ENCODE results near the gene TXNL4A. TPM values are rescaled to one million over a fixed set of nuclear protein-coding genes. Genes with fewer than 3 reads are reported as not detected.

The TXNL4A gene
- total RNA-seq, 1 experiment from 2014 or later: 75.9 TPM

DNA sequence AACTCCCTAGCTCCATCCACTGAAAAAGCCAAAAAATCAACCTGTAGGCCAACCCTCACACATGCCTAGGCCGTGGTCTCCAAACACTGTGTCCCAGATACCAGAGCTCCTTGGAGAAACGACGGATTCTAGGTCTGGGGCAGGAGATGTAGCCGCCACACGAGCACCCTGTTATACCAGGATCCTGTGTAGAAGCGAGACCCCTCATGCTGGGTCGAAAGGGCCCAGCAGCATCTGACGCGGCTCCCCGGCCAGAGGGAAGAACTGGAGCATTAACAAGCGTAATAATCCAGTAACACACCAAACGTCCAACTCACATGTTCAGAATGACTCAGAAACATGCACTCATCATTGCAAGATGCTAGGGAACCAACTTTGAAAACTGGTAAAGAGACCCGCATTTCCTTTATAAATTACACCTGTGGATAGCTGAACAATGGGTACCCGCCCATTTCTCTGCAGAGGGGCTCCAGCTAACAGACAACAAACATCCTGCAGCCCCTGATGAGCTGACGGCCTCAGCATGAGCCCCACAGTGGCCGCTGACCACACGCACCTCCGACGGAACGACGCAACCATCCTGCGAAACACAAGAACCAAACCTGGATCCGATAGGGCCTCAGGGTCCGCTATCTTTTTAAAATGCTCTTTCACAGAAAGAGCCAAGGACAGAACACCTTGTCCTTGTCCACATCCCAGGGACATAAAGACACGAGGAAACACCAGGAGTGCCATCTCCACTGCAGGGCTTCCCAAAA, 51.1 kb downstream of the TXNL4A start:
- no TSS peak for BruUV-seq (replicated peaks)
- no peak overlapping the region for H3K4me3 Mint-ChIP-seq (ENCODE audit: low read depth, unreplicated experiment)
- intact Hi-C loops (cut with micrococcal nuclease; ENCODE audit: unreplicated experiment): no loop called here
- H3K27me3 Mint-ChIP-seq (ENCODE audit: unreplicated experiment): no peaks in the 10 kb centered on the region
- no peak for TF ChIP-seq CTCF (IDR thresholded peaks at IDR 0.05; ENCODE audit: unreplicated experiment)
- no peak for DNase-seq
- no peaks in the 10 kb centered on the region for H3K4me1 Mint-ChIP-seq (ENCODE audit: low read depth, unreplicated experiment)
- H3K9me3 Mint-ChIP-seq (ENCODE audit: low read depth, unreplicated experiment): peaks cover 5% of the 10 kb centered on the region
- no peak overlapping the region for H3K27ac Mint-ChIP-seq (ENCODE audit: unreplicated experiment)
- CTCF ChIA-PET: no interaction called here
- H3K36me3 Mint-ChIP-seq (ENCODE audit: insufficient read depth, unreplicated experiment): peaks cover 11% of the 10 kb centered on the region

DNA sequence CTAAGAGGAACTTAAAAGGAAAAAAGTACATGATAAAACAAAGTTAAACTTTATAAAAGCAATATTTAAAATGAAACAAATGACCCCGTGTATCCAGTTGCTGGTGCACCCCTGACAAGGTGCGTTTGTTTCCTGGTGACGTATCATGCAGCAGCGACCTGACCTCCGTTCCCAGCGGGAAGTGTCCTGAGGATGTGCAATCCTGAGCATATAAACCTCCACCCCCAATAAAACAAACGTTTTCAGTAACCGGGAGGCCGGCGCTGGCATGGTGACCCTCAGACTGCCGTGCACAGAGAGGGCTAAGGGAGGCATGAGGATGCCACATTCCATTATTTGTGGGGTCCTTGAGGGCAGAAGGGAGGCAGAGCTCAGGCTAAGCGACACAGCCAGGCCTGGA, 51.7 kb downstream of the TXNL4A start:
- Mint-ChIP-seq H3K4me3 (ENCODE audit: low read depth, unreplicated experiment) (no peak overlapping the region), H3K27me3 (ENCODE audit: unreplicated experiment) (no peaks in the 10 kb centered on the region), H3K9me3 (ENCODE audit: low read depth, unreplicated experiment) (peaks cover 8% of the 10 kb centered on the region), H3K27ac (ENCODE audit: unreplicated experiment) (no peak overlapping the region), H3K4me1 (ENCODE audit: low read depth, unreplicated experiment) (no peaks in the 10 kb centered on the region), H3K36me3 (ENCODE audit: insufficient read depth, unreplicated experiment) (peaks cover 11% of the 10 kb centered on the region)
- BruUV-seq (replicated peaks): no TSS peak
- DNase-seq: no peak
- CTCF ChIA-PET: no interaction called here
- intact Hi-C loops (cut with micrococcal nuclease; ENCODE audit: unreplicated experiment): no loop called here
- TF ChIP-seq CTCF (IDR thresholded peaks at IDR 0.05; ENCODE audit: unreplicated experiment): no peak

DNA sequence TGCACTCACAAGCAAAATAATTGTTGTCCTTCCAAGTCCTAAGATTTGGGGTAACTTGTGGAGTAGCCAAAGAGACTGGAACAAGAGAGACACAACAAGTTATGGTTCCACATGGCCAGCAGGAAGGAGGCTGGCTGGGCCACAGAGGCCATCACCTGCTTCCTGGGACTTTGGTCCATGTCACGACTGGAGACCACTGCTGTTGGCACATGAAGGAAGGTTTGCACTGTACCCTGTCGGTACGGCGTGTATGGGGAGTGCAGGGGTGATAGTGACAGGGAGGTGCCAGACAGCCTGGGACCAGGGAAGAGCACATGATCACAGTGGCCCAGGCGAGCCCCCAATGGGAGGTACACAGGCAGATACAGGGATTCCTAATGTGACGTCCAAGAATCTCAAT, 52.4 kb downstream of the TXNL4A start:
- no peak overlapping the region for H3K4me3 Mint-ChIP-seq (ENCODE audit: low read depth, unreplicated experiment)
- peaks cover 12% of the 10 kb centered on the region for H3K9me3 Mint-ChIP-seq (ENCODE audit: low read depth, unreplicated experiment)
- H3K4me1 Mint-ChIP-seq (ENCODE audit: low read depth, unreplicated experiment): no peaks in the 10 kb centered on the region
- no peak for DNase-seq
- CTCF ChIA-PET: no interaction called here
- H3K27ac Mint-ChIP-seq (ENCODE audit: unreplicated experiment): no peak overlapping the region
- peaks cover 11% of the 10 kb centered on the region for H3K36me3 Mint-ChIP-seq (ENCODE audit: insufficient read depth, unreplicated experiment)
- BruUV-seq (replicated peaks): no TSS peak
- no peak for TF ChIP-seq CTCF (IDR thresholded peaks at IDR 0.05; ENCODE audit: unreplicated experiment)
- no peaks in the 10 kb centered on the region for H3K27me3 Mint-ChIP-seq (ENCODE audit: unreplicated experiment)
- intact Hi-C loops (cut with micrococcal nuclease; ENCODE audit: unreplicated experiment): no loop called here

DNA sequence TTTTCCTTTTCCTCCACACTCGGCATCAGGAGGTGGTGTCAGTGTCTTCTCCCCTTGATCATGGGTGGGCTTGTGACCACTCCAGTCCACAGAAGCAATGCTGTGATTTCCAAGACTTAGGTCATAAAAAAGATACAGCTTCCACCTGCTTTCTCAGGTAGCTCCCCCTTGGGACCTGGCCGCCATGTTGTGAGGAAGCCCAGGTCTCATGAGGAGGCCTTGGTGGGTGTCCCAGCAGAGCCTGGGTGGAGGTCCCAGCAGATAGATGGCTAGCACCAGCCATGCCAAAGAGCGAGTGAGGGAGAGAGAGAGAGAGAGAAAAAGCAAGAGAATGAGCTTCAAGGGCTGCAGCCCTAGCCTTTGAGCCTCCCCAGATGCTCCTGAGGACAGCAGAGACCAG, 52.9 kb downstream of the TXNL4A start:
- Mint-ChIP-seq H3K4me3 (ENCODE audit: low read depth, unreplicated experiment) (no peak overlapping the region), H3K4me1 (ENCODE audit: low read depth, unreplicated experiment) (no peaks in the 10 kb centered on the region), H3K27ac (ENCODE audit: unreplicated experiment) (no peak overlapping the region), H3K9me3 (ENCODE audit: low read depth, unreplicated experiment) (peaks cover 12% of the 10 kb centered on the region), H3K36me3 (ENCODE audit: insufficient read depth, unreplicated experiment) (peaks cover 11% of the 10 kb centered on the region), H3K27me3 (ENCODE audit: unreplicated experiment) (no peaks in the 10 kb centered on the region)
- BruUV-seq (replicated peaks): no TSS peak
- no peak for DNase-seq
- TF ChIP-seq CTCF (IDR thresholded peaks at IDR 0.05; ENCODE audit: unreplicated experiment): no peak
- intact Hi-C loops (cut with micrococcal nuclease; ENCODE audit: unreplicated experiment): no loop called here
- CTCF ChIA-PET: no interaction called here
